SH-SY5Y (cell line): ENCODE results near the gene HEATR1.

Source experiments
- GATA2 ChIP-seq: IDR thresholded peaks from 2 replicates; pipeline ENCODE4 v1.6.1; 2011; ENCODE audit warnings: mild to moderate bottlenecking, low read depth, low read length
- GATA3 ChIP-seq: IDR thresholded peaks from 2 replicates; pipeline ENCODE4 v1.6.1; 2011; ENCODE audit warnings: low read depth, mild to moderate bottlenecking, low read length, moderate library complexity

Gene HEATR1

GRCh38 chr1:236603991-236604904, at the start of gene HEATR1:
TSS of gene HEATR1 (minus strand) at chr1:236604516. CDS start at chr1:236604095, 421 bp downstream.
- TF ChIP-seq GATA2 (peak; percentile 28; the same call in 1 of the 2 replicates), GATA3 (no peak)

GRCh38 chr1:236645016-236645680, 40.8 kb upstream of the HEATR1 start:
- TF ChIP-seq GATA3 = no peak
- no peak for TF ChIP-seq GATA2

GRCh38 chr1:236642763-236643162, 38.4 kb upstream of the HEATR1 start:
- TF ChIP-seq GATA3 = no peak
- TF ChIP-seq GATA2 = no peak

- TF ChIP-seq GATA2 (no peak), GATA3 (no peak)
Observed at GRCh38 chr1:236639686-236640085, 35.4 kb upstream of the HEATR1 start.

GRCh38 chr1:236638945-236639344, 34.6 kb upstream of the HEATR1 start:
- no peak for TF ChIP-seq GATA2
- no peak for TF ChIP-seq GATA3

GRCh38 chr1:236636017-236636416, 31.7 kb upstream of the HEATR1 start:
- TF ChIP-seq GATA2 = no peak
- TF ChIP-seq GATA3 = no peak

GRCh38 chr1:236627727-236628408, 23.6 kb upstream of the HEATR1 start:
- TF ChIP-seq GATA3 (no peak), GATA2 (no peak)

- no peak for TF ChIP-seq GATA2
- TF ChIP-seq GATA3 = no peak
Observed at GRCh38 chr1:236623371-236624166, 19.3 kb upstream of the HEATR1 start.

- TF ChIP-seq GATA2 (no peak), GATA3 (no peak)
Observed at GRCh38 chr1:236622407-236622806, 18.1 kb upstream of the HEATR1 start.

GRCh38 chr1:236619398-236619797, 15.1 kb upstream of the HEATR1 start:
- TF ChIP-seq GATA2 = no peak
- no peak for TF ChIP-seq GATA3

- TF ChIP-seq GATA2 = no peak
- TF ChIP-seq GATA3 = no peak
Observed at GRCh38 chr1:236618507-236618906, 14.2 kb upstream of the HEATR1 start.

- no peak for TF ChIP-seq GATA2
- no peak for TF ChIP-seq GATA3
Observed at GRCh38 chr1:236615399-236616148, 11.3 kb upstream of the HEATR1 start.

- TF ChIP-seq GATA3 (no peak), GATA2 (no peak)
Observed at GRCh38 chr1:236612349-236612748, 8.0 kb upstream of the HEATR1 start.
